GM19025 (cell line): ENCODE measurements around the gene RPS15.

Source experiments
- ATAC-seq: cut with Tn5 transposase; IDR thresholded peaks from one replicate; pipeline ENCODE4 v1.9.1; 2021; ENCODE audit warnings: mild to moderate bottlenecking, low read depth, moderate library complexity; ENCODE audit not compliant: unreplicated experiment

Gene RPS15

DNA sequence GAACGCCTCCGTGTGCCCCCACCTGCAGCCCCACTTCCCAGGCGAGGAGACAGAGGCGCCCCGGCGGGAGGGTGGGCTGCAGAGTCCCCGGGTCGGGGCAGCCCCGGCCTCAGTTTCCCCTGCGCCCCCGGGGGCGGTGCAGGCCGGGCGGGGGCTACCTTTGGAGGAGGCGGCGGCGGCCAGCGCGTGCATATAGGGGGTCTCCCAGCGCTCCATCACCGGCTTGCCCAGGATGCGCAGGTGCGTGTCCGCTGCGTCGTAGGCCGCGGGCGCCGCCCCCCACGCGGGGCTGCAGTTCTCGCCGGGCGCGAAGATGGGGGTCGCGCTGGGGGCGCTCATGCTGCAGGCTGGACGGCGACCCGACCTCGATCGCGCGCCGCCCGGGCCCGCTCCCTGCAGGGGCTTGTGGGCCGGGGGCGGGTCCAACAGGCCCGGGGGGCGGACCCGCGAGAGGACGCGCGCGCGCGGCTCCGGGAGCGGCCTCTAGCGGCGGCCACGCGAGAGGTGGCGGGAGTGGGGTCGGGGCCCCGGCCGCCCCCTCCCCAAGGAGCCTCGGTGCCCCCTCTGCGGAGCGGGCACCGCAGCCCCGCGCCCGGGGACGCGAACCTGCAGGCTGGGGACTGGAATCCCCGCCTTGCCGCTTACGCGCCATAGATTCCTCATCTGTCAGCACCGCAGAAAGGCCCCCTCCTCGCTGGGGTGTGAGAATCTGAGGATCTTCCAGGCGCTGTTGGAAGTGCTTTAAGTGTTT, 36.9 kb upstream of the RPS15 start, which contains the start of gene GAMT:
TSS of gene GAMT (minus strand) at position 405 of the 751 bp plus-strand sequence. CDS start at position 339, 66 bp downstream.
- ATAC-seq = no peak

GRCh38 chr19:1401889-1402217, 36.3 kb upstream of the RPS15 start:
- ATAC-seq = no peak

DNA sequence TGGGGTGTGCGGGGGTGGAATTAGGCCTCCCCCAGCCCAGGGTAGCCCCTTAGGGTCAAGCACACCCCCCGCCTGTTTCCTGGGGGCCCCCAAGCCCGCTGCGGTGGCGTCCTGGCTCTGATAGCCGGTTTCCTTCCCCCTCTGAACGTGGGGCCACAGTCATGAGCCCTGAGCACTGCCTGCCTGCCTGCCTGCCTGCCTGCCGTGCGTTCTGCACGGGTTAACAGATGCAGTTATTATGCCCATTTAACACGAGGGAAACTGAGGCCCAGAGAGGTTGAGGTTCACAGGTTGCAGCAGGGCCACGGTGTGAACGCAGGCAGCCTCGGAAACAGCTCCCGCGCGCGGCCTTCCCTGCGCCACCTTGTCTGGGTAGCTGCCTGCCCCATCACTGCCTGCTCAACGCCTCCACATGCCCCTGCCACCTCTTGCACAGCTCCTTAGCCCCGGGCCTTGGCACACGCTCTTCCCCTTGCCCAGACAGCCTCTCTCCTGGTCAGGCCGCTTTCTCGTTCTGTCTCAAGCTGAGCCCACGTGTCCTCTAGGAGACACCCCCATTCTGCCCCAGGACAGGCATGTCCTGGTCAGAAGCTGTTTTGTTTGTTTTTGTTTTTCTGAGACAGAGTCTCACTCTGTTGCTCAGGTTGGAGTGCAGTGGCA, 35.7 kb upstream of the RPS15 start:
- no peak for ATAC-seq

GRCh38 chr19:1406774-1407527, 31.2 kb upstream of the RPS15 start:
- ATAC-seq = peak; percentile 65

- ATAC-seq = peak; percentile 18
These were observed 30.5 kb upstream of the RPS15 start, which contains the start of gene DAZAP1 for GRCh38 chr19:1407528-1408299. DAZAP1 (plus strand) TSS chr19:1407586; CDS start chr19:1407774, 188 bp downstream.

- ATAC-seq = no peak
These were observed 29.6 kb upstream of the RPS15 start for GRCh38 chr19:1408300-1409203.

DNA sequence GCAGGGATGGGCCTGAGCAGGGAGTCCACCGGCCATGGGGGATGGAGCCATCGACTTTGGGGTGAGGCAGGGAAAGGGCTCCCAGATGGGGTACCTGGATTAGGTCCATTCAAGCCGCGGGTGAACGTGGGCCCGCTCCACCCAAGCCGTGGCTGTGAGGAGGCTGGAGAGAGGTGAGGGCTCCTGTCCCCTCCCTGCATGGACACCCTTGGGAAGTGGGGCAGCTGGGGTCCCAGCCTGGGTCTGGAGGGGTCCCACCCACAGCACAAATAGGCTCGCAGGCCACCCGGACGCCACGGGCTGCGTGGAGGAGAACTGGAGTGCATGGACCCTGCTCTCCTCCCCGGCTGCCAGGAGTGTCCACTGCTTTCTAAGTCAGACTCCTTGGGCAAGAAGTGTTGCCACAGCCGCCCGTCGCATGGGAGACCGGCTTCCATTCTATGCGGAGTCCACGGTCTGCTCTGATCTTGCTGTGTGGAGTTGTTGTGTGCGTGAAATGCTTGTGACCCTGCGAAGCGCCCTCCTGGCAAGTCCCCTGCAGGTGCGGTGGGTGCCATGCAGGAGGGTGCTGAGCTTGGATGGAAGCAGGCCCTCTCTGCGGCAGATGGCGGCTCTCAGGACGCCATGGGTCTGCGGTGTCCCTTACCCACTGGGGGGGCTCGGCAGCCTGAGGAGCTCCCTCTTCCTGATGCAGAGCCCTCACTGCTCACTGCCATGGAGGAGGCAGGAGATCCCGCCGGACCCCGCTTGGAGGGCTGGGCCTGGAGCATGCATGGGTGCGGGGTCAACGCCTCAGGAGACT, 28.8 kb upstream of the RPS15 start:
- ATAC-seq = no peak

GRCh38 chr19:1410136-1410786, 27.9 kb upstream of the RPS15 start:
- ATAC-seq = no peak

GRCh38 chr19:1410789-1411188, 27.4 kb upstream of the RPS15 start:
- no peak for ATAC-seq

GRCh38 chr19:1411255-1412191, 26.7 kb upstream of the RPS15 start:
- no peak for ATAC-seq

DNA sequence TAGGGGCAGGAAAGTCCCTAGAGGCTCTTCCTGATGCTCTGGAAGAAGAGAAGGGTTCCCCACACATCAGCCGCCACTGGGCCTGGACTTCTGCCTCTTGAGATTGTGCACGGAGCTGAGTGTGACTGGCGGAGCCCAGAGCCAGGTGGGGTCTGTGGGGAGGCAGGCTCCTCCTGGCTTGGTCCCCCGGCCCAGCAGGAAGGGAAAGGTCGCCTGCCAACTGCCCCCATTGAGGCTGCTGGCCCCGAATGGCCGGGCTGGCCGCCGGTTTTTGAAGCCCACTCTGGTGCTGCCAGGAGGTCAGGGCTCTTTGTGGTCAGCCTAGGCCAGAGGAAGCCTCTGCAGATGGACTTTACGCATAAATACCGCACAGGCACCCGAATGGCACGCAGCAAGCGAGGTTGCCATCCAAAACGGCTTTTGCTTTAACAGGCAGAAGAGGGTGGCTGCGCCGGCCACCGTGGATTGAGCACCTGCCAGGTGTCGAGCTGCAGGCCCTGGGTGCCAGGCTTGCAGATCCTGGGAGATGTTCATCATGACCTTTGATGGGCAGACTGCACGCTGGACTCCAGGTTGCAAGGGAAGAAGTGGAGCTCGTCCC, 25.8 kb upstream of the RPS15 start:
- no peak for ATAC-seq

DNA sequence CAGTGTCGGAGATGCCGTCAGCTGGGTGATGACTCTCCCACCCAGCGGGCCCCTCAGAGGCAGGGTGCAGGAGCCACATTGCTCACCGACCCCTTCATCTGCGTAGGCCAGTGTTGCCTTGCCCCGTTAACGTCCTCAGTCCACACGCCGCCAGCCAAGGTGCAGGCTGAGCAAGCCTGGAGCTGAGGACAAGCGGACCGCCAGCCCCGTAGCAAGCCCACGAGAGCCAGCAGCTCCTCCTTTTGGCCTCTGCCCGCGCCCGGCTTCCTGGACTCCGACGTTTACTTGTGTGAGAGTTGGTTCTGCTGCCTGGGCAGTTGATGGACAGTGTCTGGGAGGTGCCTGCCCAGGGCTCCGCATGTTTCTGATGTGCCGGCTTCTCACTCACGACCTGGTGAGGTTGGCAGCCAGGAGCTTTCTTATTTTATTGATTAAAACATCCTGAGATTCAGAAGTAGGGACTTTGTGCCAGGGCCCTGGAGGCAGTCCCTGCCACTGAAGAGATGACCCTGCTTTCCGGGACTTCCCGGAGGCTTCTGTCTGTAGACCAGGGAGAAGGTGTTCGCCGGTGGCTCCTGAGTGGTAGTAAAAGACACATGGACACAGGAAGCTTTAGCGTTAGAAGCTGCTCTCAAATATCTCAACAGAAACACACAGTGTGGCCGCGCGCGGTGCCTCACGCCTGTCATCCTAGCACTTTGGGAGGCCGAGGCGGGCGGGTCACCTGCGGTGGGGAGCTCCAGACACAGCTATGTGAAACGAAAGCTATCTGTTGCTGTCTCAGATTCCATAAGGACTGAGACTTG, 25.0 kb upstream of the RPS15 start:
- ATAC-seq = no peak

- ATAC-seq = no peak
These were observed 22.0 kb upstream of the RPS15 start for GRCh38 chr19:1416014-1416841.

GRCh38 chr19:1417145-1417544, 21.1 kb upstream of the RPS15 start:
- ATAC-seq = no peak
